Liver (tissue), 3 donors: Measurements from ENCODE around the gene TTI1.

Experiments used
- HNF4G ChIP-seq: IDR thresholded peaks from 2 replicates; pipeline ENCODE4 v1.6.1; 2016; ENCODE audit warnings: antibody characterized with exemption
- JUND ChIP-seq, 2 donors: IDR thresholded peaks; 2 replicates each; pipeline ENCODE4 v1.6.1; 2016; ENCODE audit warnings: antibody characterized with exemption in 2 of 2
- MAX ChIP-seq: IDR thresholded peaks from 2 replicates; pipeline ENCODE4 v1.6.1; 2016; ENCODE audit warnings: antibody characterized with exemption
- RAD21 ChIP-seq, 2 donors: IDR thresholded peaks; 2 replicates each; pipeline ENCODE4 v1.6.1; 2016; ENCODE audit warnings: antibody characterized with exemption in 2 of 2, mild to moderate bottlenecking in 2 of 2
- YY1 ChIP-seq: IDR thresholded peaks from 2 replicates; pipeline ENCODE4 v1.6.1; 2016; ENCODE audit warnings: antibody characterized with exemption, mild to moderate bottlenecking
- TF ChIP-seq, protein P1 (sequence below): fragments of 150-350 bp; IDR thresholded peaks from 2 replicates; pipeline ENCODE4 v1.5.1; 2017; ENCODE audit warnings: improper control_type of control experiment, low read depth, low read length; ENCODE audit not compliant: missing input control
- donor health status: healthy.
- donor health status: healthy.

GRCh38 chr20:37986044-37986858 is 47.0 kb downstream of the TTI1 start:
- TF ChIP-seq, protein P1, sequence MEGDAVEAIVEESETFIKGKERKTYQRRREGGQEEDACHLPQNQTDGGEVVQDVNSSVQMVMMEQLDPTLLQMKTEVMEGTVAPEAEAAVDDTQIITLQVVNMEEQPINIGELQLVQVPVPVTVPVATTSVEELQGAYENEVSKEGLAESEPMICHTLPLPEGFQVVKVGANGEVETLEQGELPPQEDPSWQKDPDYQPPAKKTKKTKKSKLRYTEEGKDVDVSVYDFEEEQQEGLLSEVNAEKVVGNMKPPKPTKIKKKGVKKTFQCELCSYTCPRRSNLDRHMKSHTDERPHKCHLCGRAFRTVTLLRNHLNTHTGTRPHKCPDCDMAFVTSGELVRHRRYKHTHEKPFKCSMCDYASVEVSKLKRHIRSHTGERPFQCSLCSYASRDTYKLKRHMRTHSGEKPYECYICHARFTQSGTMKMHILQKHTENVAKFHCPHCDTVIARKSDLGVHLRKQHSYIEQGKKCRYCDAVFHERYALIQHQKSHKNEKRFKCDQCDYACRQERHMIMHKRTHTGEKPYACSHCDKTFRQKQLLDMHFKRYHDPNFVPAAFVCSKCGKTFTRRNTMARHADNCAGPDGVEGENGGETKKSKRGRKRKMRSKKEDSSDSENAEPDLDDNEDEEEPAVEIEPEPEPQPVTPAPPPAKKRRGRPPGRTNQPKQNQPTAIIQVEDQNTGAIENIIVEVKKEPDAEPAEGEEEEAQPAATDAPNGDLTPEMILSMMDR, result no peak
- TF ChIP-seq MAX, result no peak
- no peak for TF ChIP-seq RAD21 (IDR thresholded peaks at IDR 0.05)
- peak; percentile 29 for TF ChIP-seq HNF4G
- no peak for TF ChIP-seq JUND (IDR thresholded peaks at IDR 0.05)
- TF ChIP-seq YY1, result no peak
